ENCODE data around the gene SEMA5B.

SEMA5B gene

DNA sequence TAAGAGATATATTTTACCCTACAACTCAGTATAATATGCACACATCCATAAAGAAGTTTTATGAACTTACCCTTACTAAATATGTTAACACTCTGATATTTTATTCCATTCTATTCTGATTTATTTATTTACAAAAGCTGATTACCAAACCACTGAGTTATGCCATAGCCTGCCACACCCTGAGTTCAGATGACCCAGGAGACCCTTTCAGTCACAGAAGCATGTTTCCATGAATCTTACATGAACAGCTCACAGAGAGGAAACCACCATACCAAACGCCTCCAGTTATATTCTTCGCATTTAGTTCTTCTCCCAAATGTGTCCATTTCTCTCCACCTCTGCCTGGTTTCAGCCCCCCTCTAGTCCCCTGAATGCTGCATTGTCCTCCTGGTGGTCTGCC, 103.5 kb downstream of the SEMA5B start:
- DNase-seq (ENCODE audit: low read depth), result no peak

GRCh38 chr3:122923611-122924010, 104.0 kb downstream of the SEMA5B start:
- DNase-seq (ENCODE audit: low read depth), result no peak

DNA sequence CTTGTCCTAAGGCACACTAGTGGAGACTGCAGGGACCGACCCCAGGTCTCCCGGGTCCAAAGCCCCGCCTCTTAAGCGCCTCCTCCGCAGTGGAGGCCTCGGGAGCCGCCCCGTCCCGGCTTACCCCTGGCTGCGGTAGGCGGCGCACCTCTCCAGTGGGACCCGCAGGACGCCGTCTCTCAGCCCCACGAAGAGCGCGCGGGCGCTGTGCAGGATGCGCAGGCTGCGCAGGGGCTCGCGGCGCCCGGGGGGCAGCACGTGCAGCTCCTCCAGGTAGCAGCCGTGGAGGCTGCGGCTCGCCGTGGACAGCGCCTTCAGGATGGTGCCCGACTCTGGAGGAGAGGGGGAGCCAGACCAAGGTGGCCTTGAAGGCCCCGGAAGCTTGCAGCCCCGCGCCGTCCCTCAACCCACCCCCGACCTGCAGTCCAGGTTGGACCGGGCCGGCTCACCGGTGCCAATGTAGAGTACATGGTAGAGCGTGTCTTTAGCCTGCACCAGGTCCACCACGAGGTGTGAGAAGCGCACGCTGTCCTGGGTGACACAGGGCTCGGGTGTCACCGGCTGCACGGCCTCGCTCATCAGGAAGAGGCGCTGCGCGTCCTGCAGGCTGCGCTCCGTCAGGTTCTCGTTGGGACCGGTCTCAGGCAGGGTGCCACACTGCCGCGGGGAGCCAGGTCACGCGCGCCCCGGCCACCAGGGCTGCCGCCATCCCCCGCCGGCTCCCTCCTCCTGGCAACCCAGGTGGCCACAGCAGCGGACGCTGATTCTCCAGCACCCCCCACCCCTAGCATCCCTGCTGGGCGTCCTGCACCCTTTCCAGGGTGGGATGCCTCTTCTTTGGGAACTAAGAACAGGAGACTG, 105.5 kb downstream of the SEMA5B start:
- DNase-seq (ENCODE audit: low read depth), result no peak

GRCh38 chr3:122920986-122921385, 106.6 kb downstream of the SEMA5B start:
- no peak for DNase-seq (ENCODE audit: low read depth)

- no peak for DNase-seq (ENCODE audit: low read depth)
Measured at GRCh38 chr3:122919291-122919610, 108.3 kb downstream of the SEMA5B start.

GRCh38 chr3:122918576-122919290, 108.8 kb downstream of the SEMA5B start:
- DNase-seq (ENCODE audit: low read depth), result no peak

- DNase-seq (ENCODE audit: low read depth), result no peak
Measured at GRCh38 chr3:122917412-122917811, 110.2 kb downstream of the SEMA5B start.

DNA sequence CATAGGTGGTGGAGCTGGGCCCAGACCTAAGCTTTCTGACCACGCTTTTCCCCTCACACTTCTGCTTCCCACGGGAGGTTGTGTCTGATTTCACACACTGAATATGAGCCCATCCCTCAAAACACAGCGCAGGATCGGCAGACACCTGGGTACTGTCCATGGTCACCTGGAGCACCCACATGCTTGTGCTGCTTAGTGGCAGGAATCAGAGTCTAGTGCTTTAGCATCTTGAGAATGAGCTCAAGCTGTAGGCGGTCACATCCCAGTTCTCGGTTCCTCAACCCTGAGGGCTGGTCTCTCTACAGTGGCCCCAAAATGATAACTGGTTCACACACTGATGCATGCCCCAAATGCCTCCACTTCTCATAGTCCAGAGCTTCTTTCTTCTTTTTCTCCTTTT, 111.0 kb downstream of the SEMA5B start:
- no peak for DNase-seq (ENCODE audit: low read depth)

GRCh38 chr3:122916084-122916483, 111.5 kb downstream of the SEMA5B start:
- DNase-seq (ENCODE audit: low read depth), result no peak

DNA sequence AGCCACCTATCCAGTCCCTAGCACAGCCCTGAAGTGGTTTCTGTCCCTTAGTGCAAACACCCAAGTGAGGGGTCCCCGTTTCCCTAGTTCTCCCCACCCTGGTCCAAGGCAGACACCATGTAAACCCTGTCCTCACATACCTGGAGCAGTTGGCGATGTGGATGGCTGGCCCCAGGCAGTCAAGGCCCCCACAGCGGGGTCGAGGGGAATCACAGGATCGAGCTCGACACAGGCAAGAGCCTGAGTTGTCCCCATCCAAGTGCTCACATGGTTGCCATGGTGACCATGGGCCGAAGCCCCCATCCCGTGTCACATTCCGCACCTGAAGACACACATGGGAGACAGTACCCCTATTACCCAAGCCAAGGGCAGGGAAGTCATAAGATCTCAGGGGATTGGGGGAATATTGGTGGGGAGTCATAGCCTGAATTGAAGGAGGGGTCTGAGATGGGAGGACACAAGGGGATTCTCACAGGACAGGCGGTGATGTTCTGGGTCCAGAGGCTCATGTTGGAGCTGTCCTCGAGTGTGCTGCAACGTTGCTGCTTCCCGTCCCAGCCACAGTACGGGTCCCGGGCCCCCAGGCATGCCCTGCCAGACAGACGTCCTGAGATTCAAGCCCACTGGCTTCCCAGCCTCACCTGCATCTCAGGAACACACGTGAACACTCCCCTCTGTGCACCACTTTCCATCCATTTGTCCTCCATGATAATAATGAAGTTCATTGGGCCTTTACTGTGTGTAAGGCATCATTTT, 112.1 kb downstream of the SEMA5B start:
- no peak for DNase-seq (ENCODE audit: low read depth)

- no peak for DNase-seq (ENCODE audit: low read depth)
Measured at GRCh38 chr3:122913539-122914100, 113.9 kb downstream of the SEMA5B start.

- DNase-seq (ENCODE audit: low read depth), result no peak
Measured at GRCh38 chr3:122912772-122913538, 114.6 kb downstream of the SEMA5B start.

DNA sequence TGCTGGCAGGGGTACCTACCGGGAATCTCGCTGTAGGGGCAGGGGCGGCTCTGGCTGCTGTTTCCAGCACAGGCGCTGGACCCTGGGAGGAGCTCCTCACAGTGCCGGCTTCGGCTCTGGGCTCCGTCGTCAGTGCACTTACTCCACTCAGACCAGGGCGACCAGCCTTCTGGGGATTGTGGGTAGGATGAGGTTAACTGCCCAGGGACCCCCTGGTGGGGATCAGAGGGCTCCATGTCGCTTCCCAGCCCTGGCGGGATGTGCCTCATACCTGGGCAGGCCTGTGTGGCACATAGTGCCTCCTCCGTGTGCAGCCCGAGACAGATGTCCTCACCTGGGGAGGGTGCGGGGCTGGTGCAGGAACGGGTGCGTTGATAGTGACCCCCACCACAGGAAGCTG, 115.7 kb downstream of the SEMA5B start:
- no peak for DNase-seq (ENCODE audit: low read depth)

- no peak for DNase-seq (ENCODE audit: low read depth)
Measured at GRCh38 chr3:122908251-122908650, 119.3 kb downstream of the SEMA5B start.

DNA sequence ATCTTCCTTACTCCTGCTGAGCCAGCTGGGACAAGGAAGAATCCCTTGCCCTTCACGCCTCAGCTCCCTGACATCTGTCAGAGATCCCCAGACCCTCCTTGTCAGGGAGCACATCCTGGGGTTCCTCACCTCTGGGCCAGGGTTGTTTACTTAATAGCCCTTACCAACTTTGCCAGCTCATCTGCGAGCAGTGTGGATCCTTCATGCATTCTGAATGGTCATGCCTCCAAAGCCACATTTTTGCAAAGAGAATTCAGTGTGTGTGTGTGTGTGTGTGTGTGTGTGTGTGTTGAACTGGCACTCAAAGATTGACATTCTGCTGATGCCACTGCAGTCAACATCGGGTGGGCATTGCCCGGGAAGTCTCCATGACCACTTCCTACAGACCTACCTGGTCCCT, 120.1 kb downstream of the SEMA5B start:
- DNase-seq (ENCODE audit: low read depth), result no peak

- DNase-seq (ENCODE audit: low read depth), result no peak
Measured at GRCh38 chr3:122903171-122903570, 124.4 kb downstream of the SEMA5B start.

- DNase-seq (ENCODE audit: low read depth), result no peak
Measured at GRCh38 chr3:122902326-122902725, 125.2 kb downstream of the SEMA5B start.

DNA sequence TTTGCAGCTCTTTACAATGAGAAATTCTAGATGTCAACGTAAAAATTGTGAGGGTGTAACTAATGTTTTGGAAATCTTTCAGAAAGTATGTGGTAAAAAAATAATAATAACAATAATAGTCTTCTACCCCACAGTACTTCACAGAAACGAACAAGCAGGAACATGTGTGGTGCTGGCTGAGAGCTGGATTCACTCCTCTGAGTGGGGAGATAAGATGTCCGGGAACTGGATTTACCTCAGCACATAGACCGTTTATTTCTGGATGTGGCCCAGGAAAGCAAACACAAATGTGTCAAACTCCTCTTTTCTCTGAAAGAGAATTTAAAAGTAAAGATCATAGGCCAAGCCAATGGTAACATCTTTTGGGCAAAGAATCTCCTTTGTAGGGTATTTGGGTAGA, 129.3 kb downstream of the SEMA5B start:
- DNase-seq (ENCODE audit: low read depth), result no peak

DNA sequence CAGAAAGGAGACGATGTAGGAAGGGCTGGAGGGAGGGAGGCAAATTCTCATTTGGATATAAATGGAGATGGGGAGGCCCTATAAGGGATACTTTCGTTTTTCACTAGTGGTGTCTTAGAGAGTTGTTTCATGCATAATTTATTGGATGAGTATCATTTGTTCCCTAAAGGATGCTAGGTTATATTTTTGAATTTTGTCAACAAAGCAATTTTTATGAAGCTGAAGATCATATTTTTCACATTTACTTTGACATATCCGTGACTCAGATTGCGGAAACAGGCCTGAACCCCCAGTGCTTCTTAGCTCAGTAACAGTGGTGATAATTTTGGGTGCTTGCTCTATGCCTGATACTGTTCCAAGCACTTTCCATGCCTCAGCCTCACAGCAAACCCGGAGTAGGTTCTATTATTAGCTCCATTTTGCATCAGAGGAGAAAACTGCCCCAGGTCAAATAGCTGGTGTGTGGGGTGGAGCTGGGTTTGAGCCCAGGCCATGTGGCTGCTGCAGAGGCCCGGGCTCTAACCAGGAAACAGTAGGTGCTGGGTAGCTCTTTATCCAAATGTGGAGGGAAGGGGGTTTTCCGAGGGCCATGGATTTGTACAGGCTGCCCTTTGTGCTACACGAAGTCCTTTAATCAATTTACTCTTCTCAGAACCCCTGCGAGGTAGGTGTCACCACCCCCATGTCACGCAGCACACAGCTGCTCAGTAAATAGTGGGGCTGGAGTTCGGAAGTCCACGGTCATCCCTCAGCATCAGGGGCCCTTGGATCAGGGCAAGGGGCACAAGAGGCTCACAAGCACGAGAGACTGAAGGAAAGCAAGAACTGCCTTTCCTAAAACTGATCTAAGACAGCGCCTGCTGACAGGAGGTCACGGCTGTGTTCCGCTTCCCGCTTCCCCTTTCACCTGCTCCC, 133.6 kb downstream of the SEMA5B start:
- DNase-seq (ENCODE audit: low read depth), result no peak

- DNase-seq (ENCODE audit: low read depth), result no peak
Measured at GRCh38 chr3:122893282-122893681, 134.3 kb downstream of the SEMA5B start.
